Measurements from ENCODE around the gene C19orf33.

DNA sequence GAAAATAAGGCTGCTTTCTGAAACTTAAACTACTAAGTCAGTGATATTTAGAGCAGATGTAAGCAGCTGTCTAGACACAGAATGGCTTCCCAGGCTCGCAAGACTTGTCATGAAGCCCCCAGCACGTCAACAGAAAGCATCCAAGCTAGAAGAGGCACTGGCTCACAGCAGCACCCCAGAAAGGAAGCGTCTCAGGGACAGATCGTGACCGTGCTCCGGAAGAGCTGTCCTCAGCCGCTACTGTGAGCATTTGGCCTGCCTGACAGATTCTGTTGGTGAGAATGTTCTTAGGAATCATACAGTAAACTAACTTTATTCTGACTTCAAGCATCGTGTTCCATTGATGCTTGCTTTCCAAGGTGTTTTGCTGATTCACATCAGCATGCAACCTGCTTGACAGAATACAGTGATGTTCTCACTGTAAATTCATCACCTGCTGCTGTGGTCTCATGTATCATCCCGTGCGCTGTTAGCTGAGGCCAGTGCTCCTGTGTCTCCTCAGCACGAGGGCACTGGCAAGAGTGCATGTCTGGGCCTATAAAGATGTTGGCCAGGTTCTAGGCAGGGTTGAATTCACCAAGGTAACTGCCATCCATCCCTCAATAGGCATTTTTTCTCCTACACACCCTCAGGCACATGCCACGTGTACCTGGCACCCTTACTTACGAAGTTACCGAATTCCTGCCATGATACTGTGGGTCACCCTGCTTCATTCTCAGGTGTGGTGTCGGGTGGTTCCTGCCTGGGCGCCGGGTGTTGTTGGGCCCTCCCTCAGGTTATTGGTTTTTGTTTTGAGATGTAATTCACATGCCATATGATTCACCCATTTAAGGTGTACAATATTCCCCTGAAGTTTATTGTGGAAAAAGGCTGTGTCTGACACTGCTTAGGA lies 23.8 kb upstream of the C19orf33 start:
- TF ChIP-seq, protein P1, sequence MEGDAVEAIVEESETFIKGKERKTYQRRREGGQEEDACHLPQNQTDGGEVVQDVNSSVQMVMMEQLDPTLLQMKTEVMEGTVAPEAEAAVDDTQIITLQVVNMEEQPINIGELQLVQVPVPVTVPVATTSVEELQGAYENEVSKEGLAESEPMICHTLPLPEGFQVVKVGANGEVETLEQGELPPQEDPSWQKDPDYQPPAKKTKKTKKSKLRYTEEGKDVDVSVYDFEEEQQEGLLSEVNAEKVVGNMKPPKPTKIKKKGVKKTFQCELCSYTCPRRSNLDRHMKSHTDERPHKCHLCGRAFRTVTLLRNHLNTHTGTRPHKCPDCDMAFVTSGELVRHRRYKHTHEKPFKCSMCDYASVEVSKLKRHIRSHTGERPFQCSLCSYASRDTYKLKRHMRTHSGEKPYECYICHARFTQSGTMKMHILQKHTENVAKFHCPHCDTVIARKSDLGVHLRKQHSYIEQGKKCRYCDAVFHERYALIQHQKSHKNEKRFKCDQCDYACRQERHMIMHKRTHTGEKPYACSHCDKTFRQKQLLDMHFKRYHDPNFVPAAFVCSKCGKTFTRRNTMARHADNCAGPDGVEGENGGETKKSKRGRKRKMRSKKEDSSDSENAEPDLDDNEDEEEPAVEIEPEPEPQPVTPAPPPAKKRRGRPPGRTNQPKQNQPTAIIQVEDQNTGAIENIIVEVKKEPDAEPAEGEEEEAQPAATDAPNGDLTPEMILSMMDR (IDR thresholded peaks at IDR 0.05 in 2 of 3, conservative IDR thresholded peaks at IDR 0.05 in 1 of 3; ENCODE audit: insufficient read depth in 2 of 3, low read depth in 1 of 3, low read length in 3 of 3), result no peak
- TF ChIP-seq TAF7 (tag; IDR thresholded peaks at IDR 0.05) (no peak), EZH2 (IDR thresholded peaks at IDR 0.05; ENCODE audit: borderline replicate concordance, low read depth, low read length) (no peak)
- TF ChIP-seq, protein P2, sequence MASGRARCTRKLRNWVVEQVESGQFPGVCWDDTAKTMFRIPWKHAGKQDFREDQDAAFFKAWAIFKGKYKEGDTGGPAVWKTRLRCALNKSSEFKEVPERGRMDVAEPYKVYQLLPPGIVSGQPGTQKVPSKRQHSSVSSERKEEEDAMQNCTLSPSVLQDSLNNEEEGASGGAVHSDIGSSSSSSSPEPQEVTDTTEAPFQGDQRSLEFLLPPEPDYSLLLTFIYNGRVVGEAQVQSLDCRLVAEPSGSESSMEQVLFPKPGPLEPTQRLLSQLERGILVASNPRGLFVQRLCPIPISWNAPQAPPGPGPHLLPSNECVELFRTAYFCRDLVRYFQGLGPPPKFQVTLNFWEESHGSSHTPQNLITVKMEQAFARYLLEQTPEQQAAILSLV (tag; IDR thresholded peaks at IDR 0.05), result no peak

Data from K562 (cell line).